SK-N-SH treated with all-trans-retinoic acid at 6 μM for 48 hours (cell line): ENCODE results near the gene C3orf70.

ENCODE experiments used
- ATAC-seq: fragments of 200-7000 bp; cut with Tn5 transposase; 3 replicates; pipeline ENCODE4 v1.9.1; 2020; ENCODE audit warnings: mild to moderate bottlenecking, moderate library complexity
- ARNTL ChIP-seq: fragments of 450-650 bp; formaldehyde crosslinking; IDR thresholded peaks from 2 replicates; pipeline ENCODE4 v1.5.0; 2020; ENCODE audit warnings: low read depth, mild to moderate bottlenecking, moderate library complexity, borderline replicate concordance
- BACH2 ChIP-seq: fragments of 250-450 bp; sonication (Bioruptor Pico); IDR thresholded peaks from 2 replicates; pipeline ENCODE4 v1.9.0; 2021; ENCODE audit warnings: mild to moderate bottlenecking, borderline replicate concordance
- CREB5 ChIP-seq: fragments of 250-450 bp; sonication (Bioruptor Pico); IDR thresholded peaks from 2 replicates; pipeline ENCODE4 v1.5.1; 2020; ENCODE audit warnings: low read depth, mild to moderate bottlenecking, moderate library complexity
- CSDC2 ChIP-seq: fragments of 250-450 bp; sonication (Bioruptor Pico); IDR thresholded peaks from 2 replicates; pipeline ENCODE4 v1.5.0; 2020; ENCODE audit warnings: mild to moderate bottlenecking, moderate library complexity
- CSRNP3 ChIP-seq: fragments of 250-450 bp; sonication (Bioruptor Pico); IDR thresholded peaks from 2 replicates; pipeline ENCODE4 v1.5.1; 2021; ENCODE audit warnings: mild to moderate bottlenecking, moderate library complexity
- GLIS3 ChIP-seq: fragments of 250-450 bp; sonication (Bioruptor Pico); IDR thresholded peaks from 2 replicates; pipeline ENCODE4 v1.5.0; 2020; ENCODE audit warnings: mild to moderate bottlenecking, moderate library complexity
- ISL1 ChIP-seq: fragments of 250-450 bp; sonication (Bioruptor Pico); IDR thresholded peaks from 2 replicates; pipeline ENCODE4 v2.1.2; 2022; ENCODE audit warnings: mild to moderate bottlenecking, moderate library complexity
- OSR1 ChIP-seq: fragments of 250-450 bp; sonication (Bioruptor Pico); IDR thresholded peaks from 2 replicates; pipeline ENCODE4 v1.8.0; 2022; ENCODE audit warnings: moderate library complexity, mild to moderate bottlenecking, inconsistent platforms
- POU6F1 ChIP-seq: fragments of 250-450 bp; sonication (Bioruptor Pico); IDR thresholded peaks from 2 replicates; pipeline ENCODE4 v1.8.0; 2021; ENCODE audit warnings: low read depth, mild to moderate bottlenecking, moderate library complexity, borderline replicate concordance
- PPARA ChIP-seq: fragments of 250-450 bp; sonication (Bioruptor Pico); IDR thresholded peaks from 2 replicates; pipeline ENCODE4 v1.5.0; 2020; ENCODE audit warnings: mild to moderate bottlenecking, borderline replicate concordance
- RARB ChIP-seq: fragments of 250-450 bp; sonication (Bioruptor Pico); IDR thresholded peaks from 2 replicates; pipeline ENCODE4 v1.8.0; 2021; ENCODE audit warnings: mild to moderate bottlenecking, moderate library complexity
- TCF4 ChIP-seq: fragments of 250-450 bp; sonication (Bioruptor Pico); IDR thresholded peaks from 2 replicates; pipeline ENCODE4 v1.8.0; 2021; ENCODE audit warnings: mild to moderate bottlenecking, moderate library complexity, borderline replicate concordance
- TOX ChIP-seq: fragments of 250-450 bp; sonication (Bioruptor Pico); IDR thresholded peaks from 2 replicates; pipeline ENCODE4 v1.8.0; 2021; ENCODE audit warnings: mild to moderate bottlenecking, moderate library complexity, borderline replicate concordance
- ZC3H10 ChIP-seq: fragments of 250-450 bp; sonication (Bioruptor Pico); IDR thresholded peaks from 2 replicates; pipeline ENCODE4 v1.5.1; 2021; ENCODE audit warnings: mild to moderate bottlenecking, moderate library complexity
- ZFP30 ChIP-seq: fragments of 450-650 bp; formaldehyde crosslinking; IDR thresholded peaks from 2 replicates; pipeline ENCODE4 v1.5.0; 2022; ENCODE audit warnings: mild to moderate bottlenecking, moderate library complexity
- ZNF565 ChIP-seq: fragments of 450-650 bp; formaldehyde crosslinking; conservative IDR thresholded peaks from 2 replicates; pipeline ENCODE4 v1.5.0; 2020; ENCODE audit warnings: low read depth, mild to moderate bottlenecking, moderate library complexity
- ZNF70 ChIP-seq: fragments of 450-650 bp; formaldehyde crosslinking; IDR thresholded peaks from 2 replicates; pipeline ENCODE4 v1.5.0; 2020; ENCODE audit warnings: mild to moderate bottlenecking, moderate library complexity
- ZNF8 ChIP-seq: fragments of 450-650 bp; formaldehyde crosslinking; IDR thresholded peaks from 2 replicates; pipeline ENCODE4 v1.5.0; 2020; ENCODE audit warnings: mild to moderate bottlenecking, moderate library complexity
- TF ChIP-seq, protein P1 (sequence below): fragments of 250-450 bp; sonication (Bioruptor Pico); IDR thresholded peaks from 2 replicates; pipeline ENCODE4 v1.5.0; 2020; ENCODE audit warnings: mild to moderate bottlenecking, moderate library complexity
- TF ChIP-seq, protein P2 (sequence below): fragments of 250-450 bp; sonication (Bioruptor Pico); IDR thresholded peaks from 2 replicates; pipeline ENCODE4 v1.8.0; 2020; ENCODE audit warnings: mild to moderate bottlenecking, moderate library complexity, borderline replicate concordance

C3orf70 gene

DNA sequence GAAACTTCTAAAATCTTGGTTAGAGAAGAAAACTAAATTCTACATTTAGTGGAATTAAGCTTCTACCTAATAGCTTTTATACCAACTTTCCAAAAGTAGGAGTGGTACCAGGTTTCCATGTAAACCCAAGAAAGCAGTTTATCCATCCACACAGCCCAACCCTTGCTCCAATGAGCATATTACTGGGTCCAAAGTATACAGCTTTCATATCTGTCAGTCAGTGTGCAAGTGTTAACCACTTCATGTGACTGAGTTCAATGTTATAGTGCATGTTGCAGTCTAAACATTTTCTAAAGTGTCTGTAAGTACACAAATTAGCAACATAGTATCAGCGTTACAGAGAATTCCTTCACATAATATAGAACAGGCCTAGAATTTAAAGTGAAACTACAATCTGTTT is 73.2 kb downstream of the C3orf70 start (continued):
- TF ChIP-seq TOX (CRISPR knock-in tag) (no peak), RARB (CRISPR knock-in tag) (no peak), BACH2 (CRISPR knock-in tag) (no peak), ZNF70 (CRISPR knock-in tag) (no peak), CSDC2 (no peak), TCF4 (CRISPR knock-in tag) (no peak), ISL1 (CRISPR knock-in tag) (no peak)
- TF ChIP-seq, protein P1, sequence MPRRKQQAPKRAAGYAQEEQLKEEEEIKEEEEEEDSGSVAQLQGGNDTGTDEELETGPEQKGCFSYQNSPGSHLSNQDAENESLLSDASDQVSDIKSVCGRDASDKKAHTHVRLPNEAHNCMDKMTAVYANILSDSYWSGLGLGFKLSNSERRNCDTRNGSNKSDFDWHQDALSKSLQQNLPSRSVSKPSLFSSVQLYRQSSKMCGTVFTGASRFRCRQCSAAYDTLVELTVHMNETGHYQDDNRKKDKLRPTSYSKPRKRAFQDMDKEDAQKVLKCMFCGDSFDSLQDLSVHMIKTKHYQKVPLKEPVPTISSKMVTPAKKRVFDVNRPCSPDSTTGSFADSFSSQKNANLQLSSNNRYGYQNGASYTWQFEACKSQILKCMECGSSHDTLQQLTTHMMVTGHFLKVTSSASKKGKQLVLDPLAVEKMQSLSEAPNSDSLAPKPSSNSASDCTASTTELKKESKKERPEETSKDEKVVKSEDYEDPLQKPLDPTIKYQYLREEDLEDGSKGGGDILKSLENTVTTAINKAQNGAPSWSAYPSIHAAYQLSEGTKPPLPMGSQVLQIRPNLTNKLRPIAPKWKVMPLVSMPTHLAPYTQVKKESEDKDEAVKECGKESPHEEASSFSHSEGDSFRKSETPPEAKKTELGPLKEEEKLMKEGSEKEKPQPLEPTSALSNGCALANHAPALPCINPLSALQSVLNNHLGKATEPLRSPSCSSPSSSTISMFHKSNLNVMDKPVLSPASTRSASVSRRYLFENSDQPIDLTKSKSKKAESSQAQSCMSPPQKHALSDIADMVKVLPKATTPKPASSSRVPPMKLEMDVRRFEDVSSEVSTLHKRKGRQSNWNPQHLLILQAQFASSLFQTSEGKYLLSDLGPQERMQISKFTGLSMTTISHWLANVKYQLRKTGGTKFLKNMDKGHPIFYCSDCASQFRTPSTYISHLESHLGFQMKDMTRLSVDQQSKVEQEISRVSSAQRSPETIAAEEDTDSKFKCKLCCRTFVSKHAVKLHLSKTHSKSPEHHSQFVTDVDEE (CRISPR knock-in tag), result no peak

DNA sequence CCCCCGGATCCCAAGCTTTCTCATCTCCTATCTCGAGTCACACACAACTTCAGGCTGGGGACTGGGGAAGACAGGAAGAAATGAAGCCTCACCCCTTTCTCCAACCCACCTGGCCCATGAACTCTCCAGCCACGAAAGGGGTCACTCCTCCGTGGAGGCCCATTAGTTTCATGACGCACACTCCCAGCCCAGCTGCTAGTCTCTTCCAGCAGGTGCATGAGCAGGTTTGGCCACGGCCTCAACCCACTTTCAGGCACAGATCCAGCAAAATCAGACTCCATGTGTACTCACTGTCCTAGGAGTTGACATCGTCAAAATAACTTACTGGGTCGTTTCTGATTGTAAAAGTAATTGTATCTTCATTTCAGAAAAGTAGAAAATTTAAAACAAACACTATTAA is 76.6 kb downstream of the C3orf70 start:
- no peak for TF ChIP-seq ZNF8 (CRISPR knock-in tag)
- no peak for TF ChIP-seq ARNTL (CRISPR knock-in tag)
- no peak for TF ChIP-seq OSR1 (CRISPR knock-in tag)
- TF ChIP-seq, protein P2, sequence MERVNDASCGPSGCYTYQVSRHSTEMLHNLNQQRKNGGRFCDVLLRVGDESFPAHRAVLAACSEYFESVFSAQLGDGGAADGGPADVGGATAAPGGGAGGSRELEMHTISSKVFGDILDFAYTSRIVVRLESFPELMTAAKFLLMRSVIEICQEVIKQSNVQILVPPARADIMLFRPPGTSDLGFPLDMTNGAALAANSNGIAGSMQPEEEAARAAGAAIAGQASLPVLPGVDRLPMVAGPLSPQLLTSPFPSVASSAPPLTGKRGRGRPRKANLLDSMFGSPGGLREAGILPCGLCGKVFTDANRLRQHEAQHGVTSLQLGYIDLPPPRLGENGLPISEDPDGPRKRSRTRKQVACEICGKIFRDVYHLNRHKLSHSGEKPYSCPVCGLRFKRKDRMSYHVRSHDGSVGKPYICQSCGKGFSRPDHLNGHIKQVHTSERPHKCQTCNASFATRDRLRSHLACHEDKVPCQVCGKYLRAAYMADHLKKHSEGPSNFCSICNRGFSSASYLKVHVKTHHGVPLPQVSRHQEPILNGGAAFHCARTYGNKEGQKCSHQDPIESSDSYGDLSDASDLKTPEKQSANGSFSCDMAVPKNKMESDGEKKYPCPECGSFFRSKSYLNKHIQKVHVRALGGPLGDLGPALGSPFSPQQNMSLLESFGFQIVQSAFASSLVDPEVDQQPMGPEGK (CRISPR knock-in tag), result no peak
- no peak for TF ChIP-seq ZNF565
- TF ChIP-seq, protein P1 (CRISPR knock-in tag), result no peak
- TF ChIP-seq BACH2 (CRISPR knock-in tag), result no peak
- TF ChIP-seq POU6F1 (CRISPR knock-in tag), result no peak
- TF ChIP-seq CSRNP3 (CRISPR knock-in tag), result no peak
- TF ChIP-seq CREB5, result no peak
- TF ChIP-seq TOX (CRISPR knock-in tag), result no peak
- TF ChIP-seq GLIS3, result no peak
- no peak for TF ChIP-seq ZC3H10
- TF ChIP-seq PPARA (CRISPR knock-in tag), result no peak
- no peak for TF ChIP-seq ZFP30 (CRISPR knock-in tag)
- TF ChIP-seq ISL1 (CRISPR knock-in tag), result no peak
- TF ChIP-seq, all 23 proteins: peak for 0
- no peak for ATAC-seq
